Hepatocyte (in vitro differentiated cells): ENCODE results near the gene RPUSD4. TPM values are rescaled to one million over a fixed set of nuclear protein-coding genes. Genes with fewer than 3 reads are reported as not detected.

Experiments used
- DNase-seq: peaks from one replicate; pipeline ENCODE4 v3.0.0-alpha.2; 2016; ENCODE audit warnings: low spot score
- H2AFZ ChIP-seq: fragments of 200-600 bp; sonication (generic); 2 replicates; pipeline ENCODE4 v1.6.0; 2016; ENCODE audit warnings: antibody characterized with exemption, mild to moderate bottlenecking
- H3K27ac ChIP-seq: fragments of 200-600 bp; sonication (generic); 2 replicates; pipeline ENCODE4 v1.5.1; 2016; ENCODE audit warnings: mild to moderate bottlenecking
- H3K27me3 ChIP-seq: fragments of 200-600 bp; sonication (generic); 2 replicates; pipeline ENCODE4 v1.6.1; 2016
- H3K36me3 ChIP-seq: fragments of 200-600 bp; sonication (generic); replicated peaks from 2 replicates; pipeline ENCODE4 v1.5.1; 2016; ENCODE audit warnings: low read depth; ENCODE audit not compliant: insufficient read depth
- H3K4me1 ChIP-seq: fragments of 200-600 bp; sonication (generic); 2 replicates; pipeline ENCODE4 v1.5.1; 2016; ENCODE audit warnings: mild to moderate bottlenecking, moderate library complexity; ENCODE audit not compliant: insufficient read depth
- H3K4me2 ChIP-seq: fragments of 200-600 bp; sonication (generic); 2 replicates; pipeline ENCODE4 v1.6.0; 2016
- H3K4me3 ChIP-seq: fragments of 200-600 bp; sonication (generic); 2 replicates; pipeline ENCODE4 v1.5.1; 2016; ENCODE audit warnings: mild to moderate bottlenecking
- H3K79me2 ChIP-seq: fragments of 200-600 bp; sonication (generic); 2 replicates; pipeline ENCODE4 v1.6.0; 2017; ENCODE audit warnings: mild to moderate bottlenecking
- H3K9me2 ChIP-seq: fragments of 200-600 bp; sonication (generic); replicated peaks from 2 replicates; pipeline ENCODE4 v1.6.0; 2017; ENCODE audit warnings: mild to moderate bottlenecking; ENCODE audit not compliant: insufficient read depth
- H3K9me3 ChIP-seq: fragments of 200-600 bp; sonication (generic); 2 replicates; pipeline ENCODE4 v1.5.1; 2016; ENCODE audit warnings: low read depth, mild to moderate bottlenecking
- H4K20me1 ChIP-seq: fragments of 200-600 bp; sonication (generic); 2 replicates; pipeline ENCODE4 v1.6.0; 2016; ENCODE audit warnings: mild to moderate bottlenecking; ENCODE audit not compliant: insufficient read depth, poor library complexity, severe bottlenecking
- EZH2 ChIP-seq: fragments of 200-600 bp; sonication (generic); IDR thresholded peaks from 2 replicates; pipeline ENCODE4 v1.6.1; 2016; ENCODE audit warnings: antibody characterized with exemption, mild to moderate bottlenecking, borderline replicate concordance
- EZH2phosphoT487 ChIP-seq: fragments of 200-600 bp; sonication (generic); IDR thresholded peaks from one replicate; pipeline ENCODE4 v1.6.1; 2018; ENCODE audit warnings: antibody characterized with exemption, mild to moderate bottlenecking, low read depth, moderate library complexity; ENCODE audit not compliant: unreplicated experiment, severe bottlenecking
- WGBS: methylation state at CpG from one replicate; pipeline ENCODE4 v1.1.6; 2016; ENCODE audit warnings: low lambda C conversion rate; ENCODE audit errors: missing lambda C conversion rate; 5-methylcytosine and 5-hydroxymethylcytosine counted together
- polyA plus RNA-seq: library from polyadenylated mRNA; unstranded; fragments of >200 nt; fragmentation: Nextera tagmentation; extraction: Ambion mirVana; gene quantifications from 2 replicates; pipeline ENCODE4 v1.2.1, GENCODE V29; 2016
- total RNA-seq: library from RNA; depleted of rRNA; stranded (reverse); fragments of >200 nt; gene quantifications from 2 replicates; pipeline ENCODE4 v1.2.3, GENCODE V29; 2014
- TF ChIP-seq, protein P1 (sequence below): fragments of 200-600 bp; sonication (generic); IDR thresholded peaks from 2 replicates; pipeline ENCODE4 v1.5.1; 2016; ENCODE audit warnings: antibody characterized with exemption, mild to moderate bottlenecking; ENCODE audit not compliant: poor library complexity

Gene RPUSD4
- total and polyA plus RNA-seq, 2 experiments from 2014 or later: 16.5 to 26.4 TPM

- H3K4me2 ChIP-seq: no peak overlapping the region
- whole genome bisulfite sequencing: 94% methylated on average over 8 of the region's 8 CpGs
Observed at GRCh38 chr11:126176853-126177470, 34.5 kb downstream of the RPUSD4 start.

GRCh38 chr11:126175393-126175792 lies 36.1 kb downstream of the RPUSD4 start:
- Histone ChIP-seq H3K36me3 (no peaks in the 10 kb centered on the region), H3K27ac (no peak overlapping the region), H3K4me1 (no peaks in the 10 kb centered on the region), H3K79me2 (no peaks in the 10 kb centered on the region), H2AFZ (no peak overlapping the region), H3K4me3 (no peak overlapping the region), H4K20me1 (no peaks in the 10 kb centered on the region), H3K4me2 (no peak overlapping the region), H3K9me3 (no peaks in the 10 kb centered on the region), H3K9me2 (no peaks in the 10 kb centered on the region), H3K27me3 (no peaks in the 10 kb centered on the region)
- 73% methylated on average over 15 of the region's 15 CpGs for WGBS
- DNase-seq: no peak
- TF ChIP-seq EZH2: no peak
- TF ChIP-seq EZH2phosphoT487: no peak
- TF ChIP-seq, protein P1, sequence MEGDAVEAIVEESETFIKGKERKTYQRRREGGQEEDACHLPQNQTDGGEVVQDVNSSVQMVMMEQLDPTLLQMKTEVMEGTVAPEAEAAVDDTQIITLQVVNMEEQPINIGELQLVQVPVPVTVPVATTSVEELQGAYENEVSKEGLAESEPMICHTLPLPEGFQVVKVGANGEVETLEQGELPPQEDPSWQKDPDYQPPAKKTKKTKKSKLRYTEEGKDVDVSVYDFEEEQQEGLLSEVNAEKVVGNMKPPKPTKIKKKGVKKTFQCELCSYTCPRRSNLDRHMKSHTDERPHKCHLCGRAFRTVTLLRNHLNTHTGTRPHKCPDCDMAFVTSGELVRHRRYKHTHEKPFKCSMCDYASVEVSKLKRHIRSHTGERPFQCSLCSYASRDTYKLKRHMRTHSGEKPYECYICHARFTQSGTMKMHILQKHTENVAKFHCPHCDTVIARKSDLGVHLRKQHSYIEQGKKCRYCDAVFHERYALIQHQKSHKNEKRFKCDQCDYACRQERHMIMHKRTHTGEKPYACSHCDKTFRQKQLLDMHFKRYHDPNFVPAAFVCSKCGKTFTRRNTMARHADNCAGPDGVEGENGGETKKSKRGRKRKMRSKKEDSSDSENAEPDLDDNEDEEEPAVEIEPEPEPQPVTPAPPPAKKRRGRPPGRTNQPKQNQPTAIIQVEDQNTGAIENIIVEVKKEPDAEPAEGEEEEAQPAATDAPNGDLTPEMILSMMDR: no peak

More at GRCh38 chr11:126176853-126177470, 34.5 kb downstream of the RPUSD4 start:
- H4K20me1 ChIP-seq: no peaks in the 10 kb centered on the region
- no peaks in the 10 kb centered on the region for H3K9me2 ChIP-seq
- DNase-seq: no peak
- H3K4me1 ChIP-seq: no peaks in the 10 kb centered on the region
- H3K4me3 ChIP-seq: no peak overlapping the region
- H3K27ac ChIP-seq: no peak overlapping the region
- H3K79me2 ChIP-seq: no peaks in the 10 kb centered on the region
- H3K27me3 ChIP-seq: no peaks in the 10 kb centered on the region
- no peaks in the 10 kb centered on the region for H3K36me3 ChIP-seq
- no peak overlapping the region for H2AFZ ChIP-seq
- TF ChIP-seq EZH2: no peak
- TF ChIP-seq EZH2phosphoT487: no peak
- TF ChIP-seq, protein P1: no peak
- no peaks in the 10 kb centered on the region for H3K9me3 ChIP-seq

DNA sequence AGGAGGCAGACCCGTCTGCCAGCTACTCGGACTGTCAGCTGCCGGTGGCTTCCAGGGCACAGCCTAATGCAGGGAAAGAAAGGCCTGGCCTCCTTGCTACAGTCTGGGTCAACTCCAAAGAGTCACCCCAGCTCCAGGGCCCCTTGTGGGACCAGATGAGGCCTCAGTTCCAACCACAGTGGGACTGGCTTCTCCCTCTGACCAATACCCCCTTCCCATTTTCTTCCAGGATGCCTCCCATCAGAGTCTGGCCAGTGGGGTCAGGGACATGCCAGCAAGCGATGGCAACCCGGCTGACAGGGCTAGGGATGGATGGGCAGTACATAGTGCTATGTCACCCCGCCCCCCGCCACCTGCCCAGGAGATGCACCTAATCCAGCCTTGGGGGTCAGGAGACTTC lies 36.6 kb downstream of the RPUSD4 start:
- Histone ChIP-seq H3K27me3 (no peaks in the 10 kb centered on the region), H2AFZ (no peak overlapping the region)

More for the DNA sequence above, 36.6 kb downstream of the RPUSD4 start:
- H3K79me2 ChIP-seq: no peaks in the 10 kb centered on the region
- no peaks in the 10 kb centered on the region for H4K20me1 ChIP-seq
- no peaks in the 10 kb centered on the region for H3K9me3 ChIP-seq
- no peaks in the 10 kb centered on the region for H3K9me2 ChIP-seq
- no peak for DNase-seq
- H3K4me1 ChIP-seq: no peaks in the 10 kb centered on the region
- no peak overlapping the region for H3K4me3 ChIP-seq
- H3K36me3 ChIP-seq: no peaks in the 10 kb centered on the region
- H3K27ac ChIP-seq: no peak overlapping the region
- TF ChIP-seq, protein P1: no peak
- no peak for TF ChIP-seq EZH2phosphoT487
- no peak for TF ChIP-seq EZH2
- 98% methylated on average over 7 of the region's 7 CpGs for WGBS
- H3K4me2 ChIP-seq: no peak overlapping the region
